HEK293 (cell line): ENCODE results near the gene SYNJ1.

Experiments
- CTCF ChIA-PET: fragments of 350-600 bp; formaldehyde crosslinking; extraction: SDS; loops from one replicate; lab custom pipeline; 2021; ENCODE audit warnings: antibody characterized with exemption; lab: Yijun Ruan, JAX
- POLR2A ChIA-PET: fragments of 300-600 bp; formaldehyde crosslinking; extraction: SDS; loops from one replicate; lab custom pipeline; 2020; ENCODE audit warnings: antibody characterized with exemption, inconsistent platforms; lab: Yijun Ruan, JAX
- H3K27ac ChIP-seq: fragments of 200-500 bp; sonication (Bioruptor generic); 2 replicates; pipeline ENCODE4 v1.5.1; 2014; ENCODE audit warnings: low read depth, low read length, control low read depth, inconsistent platforms; ENCODE audit errors: extremely low read depth
- H3K36me3 ChIP-seq, 2 experiments: fragments of 200-500 bp in 1 of 2; sonication (Bioruptor generic) in 1 of 2; 1 replicate in 1 of 2; 2 replicates in 1 of 2; pipeline ENCODE4 v1.5.1; 2014 to 2017; ENCODE audit warnings: inconsistent platforms in 2 of 2, low read length in 2 of 2; ENCODE audit not compliant: control insufficient read depth in 2 of 2, insufficient read depth in 1 of 2
- H3K4me1 ChIP-seq: fragments of 200-500 bp; sonication (Bioruptor generic); 2 replicates; pipeline ENCODE4 v1.5.1; 2014; ENCODE audit warnings: mild to moderate bottlenecking, low read length, inconsistent platforms; ENCODE audit not compliant: control insufficient read depth, insufficient read depth
- H3K4me3 ChIP-seq: 2 replicates; pipeline ENCODE4 v1.5.1; 2011; ENCODE audit warnings: low read depth, mild to moderate bottlenecking, control low read depth, low read length, moderate library complexity
- H3K9me3 ChIP-seq: fragments of 200-500 bp; sonication (Bioruptor generic); 2 replicates; pipeline ENCODE4 v1.5.1; 2014; ENCODE audit warnings: low read depth, low read length, inconsistent platforms; ENCODE audit not compliant: control insufficient read depth, insufficient read depth
- BCL11B ChIP-seq: fragments of 450-650 bp; formaldehyde crosslinking; IDR thresholded peaks from 2 replicates; pipeline ENCODE4 v1.5.1; 2016; ENCODE audit warnings: low read depth, missing biosample characterization, missing genetic modification characterization
- SALL2 ChIP-seq: fragments of 450-650 bp; formaldehyde crosslinking; IDR thresholded peaks from 2 replicates; pipeline ENCODE4 v1.5.0; 2017; ENCODE audit warnings: missing biosample characterization, mild to moderate bottlenecking, missing genetic modification characterization, borderline replicate concordance
- ZBTB21 ChIP-seq: fragments of 450-650 bp; formaldehyde crosslinking; IDR thresholded peaks from 2 replicates; pipeline ENCODE4 v1.5.1; 2017; ENCODE audit warnings: missing biosample characterization, missing genetic modification characterization
- ZNF138 ChIP-seq: fragments of 450-650 bp; formaldehyde crosslinking; IDR thresholded peaks from 2 replicates; pipeline ENCODE4 v1.5.1; 2016; ENCODE audit warnings: missing biosample characterization, missing genetic modification characterization, borderline replicate concordance
- ZNF169 ChIP-seq: fragments of 450-650 bp; formaldehyde crosslinking; IDR thresholded peaks from 2 replicates; pipeline ENCODE4 v1.5.1; 2016; ENCODE audit warnings: missing biosample characterization, missing genetic modification characterization
- ZNF214 ChIP-seq: fragments of 450-650 bp; formaldehyde crosslinking; IDR thresholded peaks from 2 replicates; pipeline ENCODE4 v1.5.1; 2017; ENCODE audit warnings: missing biosample characterization, mild to moderate bottlenecking, missing genetic modification characterization, borderline replicate concordance
- ZNF248 ChIP-seq: fragments of 450-650 bp; formaldehyde crosslinking; IDR thresholded peaks from 2 replicates; pipeline ENCODE4 v1.5.1; 2017; ENCODE audit warnings: missing biosample characterization, missing genetic modification characterization
- ZNF26 ChIP-seq: fragments of 450-650 bp; formaldehyde crosslinking; IDR thresholded peaks from 2 replicates; pipeline ENCODE4 v1.5.1; 2016; ENCODE audit warnings: missing biosample characterization, missing genetic modification characterization
- ZNF426 ChIP-seq: fragments of 450-650 bp; formaldehyde crosslinking; IDR thresholded peaks from 2 replicates; pipeline ENCODE4 v1.5.1; 2017; ENCODE audit warnings: missing biosample characterization, missing genetic modification characterization, mild to moderate bottlenecking, inconsistent platforms, moderate library complexity
- ZNF549 ChIP-seq: fragments of 450-650 bp; IDR thresholded peaks from 2 replicates; pipeline ENCODE4 v1.5.1; 2018; ENCODE audit warnings: missing biosample characterization, missing genetic modification characterization, mild to moderate bottlenecking, inconsistent platforms, moderate library complexity
- ZNF580 ChIP-seq: fragments of 450-650 bp; formaldehyde crosslinking; IDR thresholded peaks from 2 replicates; pipeline ENCODE4 v1.5.1; 2016; ENCODE audit warnings: missing biosample characterization, missing genetic modification characterization
- ZNF623 ChIP-seq: fragments of 450-650 bp; formaldehyde crosslinking; IDR thresholded peaks from 2 replicates; pipeline ENCODE4 v1.5.1; 2016; ENCODE audit warnings: missing biosample characterization, missing genetic modification characterization
- ZXDB ChIP-seq: fragments of 450-650 bp; formaldehyde crosslinking; IDR thresholded peaks from 2 replicates; pipeline ENCODE4 v1.5.1; 2016; ENCODE audit warnings: missing biosample characterization, missing genetic modification characterization
- TF ChIP-seq, protein P1 (sequence below): fragments of 450-650 bp; formaldehyde crosslinking; IDR thresholded peaks from 2 replicates; pipeline ENCODE4 v1.5.1; 2016; ENCODE audit warnings: missing biosample characterization, missing genetic modification characterization
- TF ChIP-seq, protein P2 (sequence below): fragments of 450-650 bp; formaldehyde crosslinking; IDR thresholded peaks from 2 replicates; pipeline ENCODE4 v1.5.0; 2017; ENCODE audit warnings: missing biosample characterization, missing genetic modification characterization, borderline replicate concordance
- TF ChIP-seq, protein P3 (sequence below): fragments of 450-650 bp; formaldehyde crosslinking; IDR thresholded peaks from 2 replicates; pipeline ENCODE4 v1.5.1; 2016; ENCODE audit warnings: missing biosample characterization, missing genetic modification characterization

The SYNJ1 gene

GRCh38 chr21:32587651-32588050, 140.2 kb downstream of the SYNJ1 start:
- TF ChIP-seq ZNF169 (tag by site-specific recombination) (no peak), ZNF426 (tag by site-specific recombination) (no peak), SALL2 (no peak), ZNF580 (tag by site-specific recombination) (no peak)
- TF ChIP-seq, protein P1, sequence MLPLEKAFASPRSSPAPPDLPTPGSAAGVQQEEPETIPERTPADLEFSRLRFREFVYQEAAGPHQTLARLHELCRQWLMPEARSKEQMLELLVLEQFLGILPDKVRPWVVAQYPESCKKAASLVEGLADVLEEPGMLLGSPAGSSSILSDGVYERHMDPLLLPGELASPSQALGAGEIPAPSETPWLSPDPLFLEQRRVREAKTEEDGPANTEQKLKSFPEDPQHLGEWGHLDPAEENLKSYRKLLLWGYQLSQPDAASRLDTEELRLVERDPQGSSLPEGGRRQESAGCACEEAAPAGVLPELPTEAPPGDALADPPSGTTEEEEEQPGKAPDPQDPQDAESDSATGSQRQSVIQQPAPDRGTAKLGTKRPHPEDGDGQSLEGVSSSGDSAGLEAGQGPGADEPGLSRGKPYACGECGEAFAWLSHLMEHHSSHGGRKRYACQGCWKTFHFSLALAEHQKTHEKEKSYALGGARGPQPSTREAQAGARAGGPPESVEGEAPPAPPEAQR = no peak
- H3K36me3 ChIP-seq = peaks cover 0 to 6% of the 10 kb centered on the region in 2 experiments; a peak in 2 of 3 replicates
- CTCF ChIA-PET = interaction anchor here (0.7 to 6.1 kb wide), 4 partner anchors 13 to 184 kb away, joined by 3 to 49 read pairs (median 7); no protein-coding TSS in a partner anchor
- POLR2A ChIA-PET = interaction anchor here (0.6 to 1.4 kb wide), 2 partner anchors 19 to 324 kb away, joined by 3 to 5 read pairs; no protein-coding TSS in a partner anchor
- H3K4me3 ChIP-seq = no peak overlapping the region
- H3K27ac ChIP-seq = no peak overlapping the region
- H3K4me1 ChIP-seq = no peaks in the 10 kb centered on the region
- no peaks in the 10 kb centered on the region for H3K9me3 ChIP-seq

DNA sequence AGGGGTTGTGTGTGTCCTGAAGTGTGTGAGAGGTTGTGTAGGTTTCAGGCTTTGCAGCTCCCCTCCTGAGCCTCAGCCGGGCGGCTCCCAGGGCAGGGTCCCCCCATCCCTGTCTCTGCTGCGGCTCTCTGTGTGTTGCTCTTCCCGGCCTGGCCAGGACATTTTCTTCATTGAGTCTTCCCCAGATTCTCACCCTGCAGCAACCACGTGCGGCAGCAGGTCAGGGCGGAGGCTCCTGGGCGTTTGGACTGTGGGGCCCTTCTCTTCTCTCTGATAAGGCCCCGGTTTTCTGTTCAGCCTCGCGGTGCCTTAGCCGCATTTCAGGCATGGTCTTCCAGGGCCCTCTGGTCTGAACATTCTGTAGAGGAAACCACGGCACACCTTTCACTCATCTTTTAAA, 140.7 kb downstream of the SYNJ1 start:
- POLR2A ChIA-PET = interaction anchor here (0.6 to 1.4 kb wide), 2 partner anchors 20 to 323 kb away, joined by 3 to 5 read pairs; no protein-coding TSS in a partner anchor
- Histone ChIP-seq H3K4me1 (no peaks in the 10 kb centered on the region), H3K9me3 (no peaks in the 10 kb centered on the region), H3K4me3 (no peak overlapping the region)
- TF ChIP-seq ZNF138 (tag by site-specific recombination) (no peak), ZNF214 (tag by site-specific recombination) (no peak), ZBTB21 (tag by site-specific recombination) (no peak), ZNF26 (tag by site-specific recombination) (no peak), BCL11B (no peak), ZNF623 (tag by site-specific recombination) (no peak), ZNF248 (tag by site-specific recombination) (no peak), ZXDB (no peak), ZNF549 (no peak)
- TF ChIP-seq, protein P2, sequence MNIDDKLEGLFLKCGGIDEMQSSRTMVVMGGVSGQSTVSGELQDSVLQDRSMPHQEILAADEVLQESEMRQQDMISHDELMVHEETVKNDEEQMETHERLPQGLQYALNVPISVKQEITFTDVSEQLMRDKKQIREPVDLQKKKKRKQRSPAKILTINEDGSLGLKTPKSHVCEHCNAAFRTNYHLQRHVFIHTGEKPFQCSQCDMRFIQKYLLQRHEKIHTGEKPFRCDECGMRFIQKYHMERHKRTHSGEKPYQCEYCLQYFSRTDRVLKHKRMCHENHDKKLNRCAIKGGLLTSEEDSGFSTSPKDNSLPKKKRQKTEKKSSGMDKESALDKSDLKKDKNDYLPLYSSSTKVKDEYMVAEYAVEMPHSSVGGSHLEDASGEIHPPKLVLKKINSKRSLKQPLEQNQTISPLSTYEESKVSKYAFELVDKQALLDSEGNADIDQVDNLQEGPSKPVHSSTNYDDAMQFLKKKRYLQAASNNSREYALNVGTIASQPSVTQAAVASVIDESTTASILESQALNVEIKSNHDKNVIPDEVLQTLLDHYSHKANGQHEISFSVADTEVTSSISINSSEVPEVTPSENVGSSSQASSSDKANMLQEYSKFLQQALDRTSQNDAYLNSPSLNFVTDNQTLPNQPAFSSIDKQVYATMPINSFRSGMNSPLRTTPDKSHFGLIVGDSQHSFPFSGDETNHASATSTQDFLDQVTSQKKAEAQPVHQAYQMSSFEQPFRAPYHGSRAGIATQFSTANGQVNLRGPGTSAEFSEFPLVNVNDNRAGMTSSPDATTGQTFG = no peak
- TF ChIP-seq, protein P3, sequence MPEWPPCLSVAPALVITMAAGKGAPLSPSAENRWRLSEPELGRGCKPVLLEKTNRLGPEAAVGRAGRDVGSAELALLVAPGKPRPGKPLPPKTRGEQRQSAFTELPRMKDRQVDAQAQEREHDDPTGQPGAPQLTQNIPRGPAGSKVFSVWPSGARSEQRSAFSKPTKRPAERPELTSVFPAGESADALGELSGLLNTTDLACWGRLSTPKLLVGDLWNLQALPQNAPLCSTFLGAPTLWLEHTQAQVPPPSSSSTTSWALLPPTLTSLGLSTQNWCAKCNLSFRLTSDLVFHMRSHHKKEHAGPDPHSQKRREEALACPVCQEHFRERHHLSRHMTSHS (tag by site-specific recombination) = no peak
- TF ChIP-seq, protein P1 = no peak
- TF ChIP-seq, all 188 proteins: peak for 0
- CTCF ChIA-PET = interaction anchor here (0.7 to 6.1 kb wide), 5 partner anchors 11 to 183 kb away, joined by 3 to 49 read pairs (median 3); no protein-coding TSS in a partner anchor
- Histone ChIP-seq H3K36me3 (peaks cover 0 to 6% of the 10 kb centered on the region in 2 experiments; a peak in 2 of 3 replicates), H3K27ac (no peak overlapping the region)
